GM18858 (cell line): ENCODE results near the gene TM9SF1.

Source experiments
- ATAC-seq: cut with Tn5 transposase; IDR thresholded peaks from one replicate; pipeline ENCODE4 v1.9.1; 2021; ENCODE audit not compliant: unreplicated experiment

Gene TM9SF1

GRCh38 chr14:24197056-24197450 lies 1.8 kb upstream of the TM9SF1 start:
- no peak for ATAC-seq

- ATAC-seq, result no peak
These were observed 1.1 kb upstream of the TM9SF1 start for GRCh38 chr14:24196071-24197055.

- ATAC-seq, result no peak
These were observed 412 bp downstream of the TM9SF1 start for GRCh38 chr14:24194873-24195185.

- ATAC-seq, result no peak
These were observed 912 bp downstream of the TM9SF1 start for GRCh38 chr14:24194186-24194872.

- ATAC-seq, result no peak
These were observed 2.3 kb downstream of the TM9SF1 start for GRCh38 chr14:24192933-24193332.

- ATAC-seq, result no peak
These were observed 4.8 kb downstream of the TM9SF1 start for GRCh38 chr14:24190416-24190815.

GRCh38 chr14:24189460-24189859 lies 5.8 kb downstream of the TM9SF1 start:
- ATAC-seq, result no peak

- no peak for ATAC-seq
These were observed 6.2 kb downstream of the TM9SF1 start for GRCh38 chr14:24189059-24189375.

- ATAC-seq, result peak; percentile 88
These were observed 6.8 kb downstream of the TM9SF1 start, which contains the start of gene IPO4 for GRCh38 chr14:24188251-24189058. IPO4 (minus strand) TSS chr14:24188816; CDS start chr14:24188787, 29 bp downstream.

- no peak for ATAC-seq
These were observed 7.7 kb downstream of the TM9SF1 start for GRCh38 chr14:24187539-24187915.

GRCh38 chr14:24186831-24187538 lies 8.3 kb downstream of the TM9SF1 start:
- no peak for ATAC-seq

GRCh38 chr14:24185741-24186140 lies 9.5 kb downstream of the TM9SF1 start:
- no peak for ATAC-seq

- ATAC-seq, result no peak
These were observed 10.2 kb downstream of the TM9SF1 start for GRCh38 chr14:24185026-24185425.

- ATAC-seq, result no peak
These were observed 10.9 kb downstream of the TM9SF1 start for GRCh38 chr14:24184104-24184970.

GRCh38 chr14:24183014-24183481 lies 12.2 kb downstream of the TM9SF1 start:
- ATAC-seq, result no peak

- no peak for ATAC-seq
These were observed 12.9 kb downstream of the TM9SF1 start for GRCh38 chr14:24182110-24182882.

- no peak for ATAC-seq
These were observed 13.7 kb downstream of the TM9SF1 start for GRCh38 chr14:24181371-24182077.
